Activated CD8-positive, alpha-beta memory T cell treated with anti-CD3 and anti-CD28 coated beads for 24 hours (primary cell): ENCODE measurements around the gene GPR146.
"Not testable (repeated sequence)": the region's sequence is repeated elsewhere in the genome, so short reads cannot be mapped to it uniquely, and the experiment has no call there.

Experiments used
- DNase-seq: peaks from one replicate; pipeline ENCODE4 v3.0.0-alpha.2; 2020

Gene GPR146, protein sequence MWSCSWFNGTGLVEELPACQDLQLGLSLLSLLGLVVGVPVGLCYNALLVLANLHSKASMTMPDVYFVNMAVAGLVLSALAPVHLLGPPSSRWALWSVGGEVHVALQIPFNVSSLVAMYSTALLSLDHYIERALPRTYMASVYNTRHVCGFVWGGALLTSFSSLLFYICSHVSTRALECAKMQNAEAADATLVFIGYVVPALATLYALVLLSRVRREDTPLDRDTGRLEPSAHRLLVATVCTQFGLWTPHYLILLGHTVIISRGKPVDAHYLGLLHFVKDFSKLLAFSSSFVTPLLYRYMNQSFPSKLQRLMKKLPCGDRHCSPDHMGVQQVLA

DNA sequence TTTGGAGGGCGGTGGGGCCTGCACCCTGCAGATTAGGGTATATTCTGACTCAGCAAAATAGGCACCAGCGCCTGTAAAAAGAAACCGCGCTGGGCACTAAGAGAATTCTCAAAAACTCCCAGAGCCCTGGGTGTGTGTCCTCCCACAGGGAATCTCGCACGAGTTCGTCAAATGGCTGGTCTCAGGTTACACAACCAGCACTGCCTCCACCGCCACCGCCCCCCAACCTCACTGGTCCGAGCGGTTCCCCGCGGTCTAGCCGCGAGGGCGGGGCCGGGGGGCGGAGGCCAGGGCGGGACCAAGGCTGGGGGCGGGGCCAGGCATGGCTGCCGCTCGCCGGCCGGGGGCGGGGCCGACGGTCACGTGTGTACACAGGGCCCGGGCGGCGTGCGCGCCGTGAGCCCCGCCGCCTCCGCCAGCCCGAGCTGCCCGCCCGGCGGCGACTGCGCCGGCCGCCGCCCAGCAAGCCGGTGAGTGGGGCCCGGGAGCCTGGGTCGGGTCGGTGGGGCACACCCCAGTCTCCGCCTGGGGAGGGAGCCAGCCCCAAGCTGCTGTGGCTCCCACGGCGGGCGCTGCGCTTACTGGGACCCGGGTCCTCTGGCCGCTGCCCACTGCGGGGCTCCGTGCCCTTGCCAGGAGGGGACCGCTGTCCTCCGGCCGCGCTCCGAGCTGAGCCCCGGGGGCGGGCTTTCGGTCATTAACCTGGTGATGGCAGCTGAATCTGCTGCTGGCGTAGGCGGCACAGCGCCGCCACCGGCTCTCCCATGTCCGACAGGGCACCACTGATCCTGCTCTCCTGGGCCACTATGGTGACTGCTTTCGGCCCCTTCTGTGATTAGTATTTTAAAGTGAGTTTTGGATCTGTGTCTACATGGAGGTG, at the start of gene GPR146:
Gene GPR146 (plus strand): TSS at position 358 of the 880 bp plus-strand sequence. CDS start 12,970 bp downstream, outside the sequence.
- DNase-seq = peak; percentile 98

DNA sequence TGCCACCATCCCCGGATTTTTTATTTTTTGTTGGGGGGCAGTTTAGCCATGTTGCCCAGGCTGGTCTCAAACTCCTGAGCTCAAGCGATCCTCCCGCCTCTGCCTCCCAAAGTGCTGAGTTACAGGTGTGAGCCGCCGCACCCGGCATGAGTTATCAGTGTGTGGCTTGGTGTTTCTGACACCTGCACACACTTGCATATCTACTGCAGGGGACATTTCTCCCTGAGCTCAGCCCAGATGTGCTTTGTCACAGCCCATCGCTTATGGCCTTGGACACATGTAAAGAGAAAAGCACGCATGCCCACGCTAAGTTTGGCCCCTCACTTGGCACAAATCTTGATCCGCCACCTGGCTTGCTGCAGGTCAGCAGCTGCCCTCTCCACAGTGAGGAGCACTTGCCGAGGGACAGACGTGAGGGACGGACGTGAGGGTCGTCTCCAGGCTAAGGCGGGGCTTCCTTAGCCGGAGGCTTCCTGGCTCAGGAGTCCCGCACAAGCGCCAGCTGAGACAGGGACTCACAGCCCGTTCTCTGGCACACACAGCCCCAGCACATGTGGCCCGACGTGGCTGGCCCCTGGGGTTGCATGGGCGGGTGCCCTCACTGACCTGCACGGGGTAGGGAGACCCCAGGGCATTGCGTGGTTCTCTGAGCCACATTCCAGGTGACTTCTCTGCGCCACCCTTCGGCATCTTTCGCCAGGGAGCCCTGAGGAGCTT, 49.6 kb upstream of the GPR146 start:
- no peak for DNase-seq

DNA sequence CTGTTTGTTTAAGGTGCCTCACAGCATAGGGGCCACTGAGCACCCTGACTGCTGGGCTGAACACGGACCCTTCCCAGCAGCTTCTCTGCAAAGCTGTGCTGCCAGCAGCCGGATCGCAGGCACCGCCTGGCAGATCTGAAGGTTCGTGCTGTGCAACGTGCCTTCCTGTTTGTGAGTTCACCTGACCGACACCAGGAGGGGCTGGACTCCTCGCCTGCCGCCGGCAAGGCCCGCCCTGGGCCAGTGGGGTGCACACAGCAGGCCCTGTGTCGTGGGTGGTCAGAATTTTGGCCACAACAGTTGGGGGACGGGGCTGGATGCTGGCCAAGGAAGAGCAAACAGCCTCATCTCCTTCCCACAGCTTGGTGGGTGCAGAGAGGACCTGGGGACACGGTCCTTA, 48.8 kb upstream of the GPR146 start:
- DNase-seq = no peak

DNA sequence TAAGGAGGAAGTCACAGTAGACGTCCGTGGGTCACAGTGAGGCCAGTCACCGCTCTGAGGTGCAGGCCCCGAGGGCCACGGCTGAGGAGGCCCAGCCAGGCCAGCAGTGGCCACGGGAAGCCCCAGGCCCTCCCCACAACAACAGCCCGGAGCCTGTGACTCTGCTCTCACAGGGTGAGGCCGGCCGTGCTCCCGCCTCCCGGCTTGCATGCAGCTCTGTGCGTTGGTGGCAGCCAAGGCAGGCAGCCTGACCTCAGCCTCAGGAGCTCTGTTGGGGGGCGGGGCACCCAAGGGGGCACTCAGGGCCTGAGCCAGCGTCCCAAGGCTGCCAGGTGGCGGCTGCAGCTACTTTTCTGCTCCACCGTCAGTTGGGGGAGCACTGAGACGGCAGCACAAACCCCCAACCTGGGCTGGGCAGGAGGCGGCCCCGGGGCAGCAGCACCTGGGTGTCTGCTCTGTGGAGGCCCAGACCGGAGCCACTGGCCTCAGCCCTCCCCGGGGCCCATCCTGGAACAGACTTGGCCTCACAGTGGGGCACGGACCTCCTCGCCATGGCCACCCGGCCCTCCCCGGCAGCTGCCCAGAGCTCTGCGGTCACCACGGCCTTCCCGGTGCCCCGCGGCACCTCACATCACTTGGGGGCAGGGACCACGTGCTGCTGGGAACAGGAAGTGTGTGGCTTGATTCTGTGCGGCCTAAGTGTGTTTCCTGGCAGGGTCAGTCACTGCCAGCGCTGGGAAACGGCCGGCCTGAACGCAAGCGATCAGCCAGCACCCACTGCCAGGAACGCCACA, 48.1 kb upstream of the GPR146 start:
- no peak for DNase-seq

DNA sequence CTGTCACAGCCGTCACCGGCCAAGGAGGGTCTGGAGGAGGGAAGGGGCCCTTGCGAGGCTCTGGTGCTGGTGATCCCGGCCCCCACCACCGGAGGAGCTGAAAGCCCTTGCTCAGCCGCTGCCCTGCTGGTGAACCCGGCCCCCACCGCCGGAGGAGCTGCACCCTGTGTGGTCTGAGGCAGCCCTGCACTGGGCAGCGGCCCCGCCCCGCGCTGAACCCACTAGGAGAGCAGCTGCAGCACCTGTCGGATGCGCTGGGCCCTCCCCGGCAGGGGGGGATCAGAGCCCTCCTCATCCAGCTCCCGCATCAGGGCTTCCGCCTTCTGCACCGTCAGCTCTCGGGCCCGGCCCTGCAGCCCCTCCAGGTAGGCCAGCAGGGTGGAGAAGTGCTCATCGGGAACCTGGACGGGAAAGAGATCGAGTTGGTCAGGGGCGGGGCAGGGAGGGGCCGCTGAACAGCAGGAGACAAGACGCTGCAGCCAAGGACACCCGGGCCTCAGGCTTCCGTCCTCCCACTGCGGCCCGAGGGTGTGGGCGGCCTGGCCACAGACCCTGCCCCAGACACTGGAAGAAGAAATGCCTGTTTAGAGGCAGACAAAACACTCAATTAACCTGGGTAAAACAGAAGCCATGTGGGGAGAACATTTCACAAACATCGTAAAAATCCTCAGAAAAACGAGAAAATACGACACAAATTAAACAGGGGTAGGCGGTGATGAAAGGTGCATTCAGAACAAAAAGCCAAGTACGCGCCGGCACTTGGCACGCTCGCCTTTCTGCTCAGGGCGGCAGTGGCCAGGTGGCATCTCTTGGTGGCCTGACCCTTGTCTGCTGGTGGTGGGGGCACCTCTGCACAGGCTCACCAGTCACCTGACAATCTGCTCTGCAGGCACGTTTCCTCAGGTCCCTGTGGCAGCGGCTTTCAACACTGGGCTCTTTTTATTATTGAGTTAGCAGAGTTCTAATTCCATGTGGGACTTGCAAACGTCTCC, 46.6 kb upstream of the GPR146 start:
- no peak for DNase-seq

DNA sequence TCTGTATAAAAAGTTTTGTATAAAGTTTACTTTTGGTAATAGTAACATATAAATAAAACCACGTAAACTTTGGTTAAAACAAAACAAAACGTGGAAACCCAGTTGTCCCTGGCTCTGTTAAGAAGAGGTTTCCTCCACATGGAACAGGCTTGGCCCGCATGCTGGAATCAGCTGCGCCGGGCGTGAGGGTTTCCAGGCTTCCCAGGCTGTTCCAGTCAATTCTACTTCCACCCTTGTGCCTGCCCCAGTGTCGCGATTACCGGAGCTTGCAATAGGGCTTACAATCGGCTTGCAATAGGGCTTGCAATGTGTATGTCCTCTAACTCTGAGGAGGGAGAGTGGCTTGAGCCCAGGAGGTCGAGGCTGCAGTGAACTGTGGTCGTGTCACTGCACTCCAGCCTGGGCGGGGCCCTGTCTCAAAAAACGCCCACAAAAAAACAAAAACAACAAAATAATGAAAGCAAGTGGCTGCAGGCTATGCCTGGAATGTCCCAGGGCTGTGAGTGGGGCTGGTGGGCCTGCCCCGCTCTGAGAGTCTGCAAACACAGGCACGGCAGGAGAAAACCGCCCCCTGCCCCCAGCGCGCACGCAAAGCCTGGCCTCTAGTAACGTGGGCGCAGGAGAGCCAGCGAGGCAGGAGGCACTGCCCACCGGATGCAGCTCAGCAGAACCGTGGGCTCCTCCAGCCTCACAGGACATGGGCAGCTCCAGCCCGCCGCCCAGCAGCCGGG, 45.0 kb upstream of the GPR146 start:
- DNase-seq = no peak

DNA sequence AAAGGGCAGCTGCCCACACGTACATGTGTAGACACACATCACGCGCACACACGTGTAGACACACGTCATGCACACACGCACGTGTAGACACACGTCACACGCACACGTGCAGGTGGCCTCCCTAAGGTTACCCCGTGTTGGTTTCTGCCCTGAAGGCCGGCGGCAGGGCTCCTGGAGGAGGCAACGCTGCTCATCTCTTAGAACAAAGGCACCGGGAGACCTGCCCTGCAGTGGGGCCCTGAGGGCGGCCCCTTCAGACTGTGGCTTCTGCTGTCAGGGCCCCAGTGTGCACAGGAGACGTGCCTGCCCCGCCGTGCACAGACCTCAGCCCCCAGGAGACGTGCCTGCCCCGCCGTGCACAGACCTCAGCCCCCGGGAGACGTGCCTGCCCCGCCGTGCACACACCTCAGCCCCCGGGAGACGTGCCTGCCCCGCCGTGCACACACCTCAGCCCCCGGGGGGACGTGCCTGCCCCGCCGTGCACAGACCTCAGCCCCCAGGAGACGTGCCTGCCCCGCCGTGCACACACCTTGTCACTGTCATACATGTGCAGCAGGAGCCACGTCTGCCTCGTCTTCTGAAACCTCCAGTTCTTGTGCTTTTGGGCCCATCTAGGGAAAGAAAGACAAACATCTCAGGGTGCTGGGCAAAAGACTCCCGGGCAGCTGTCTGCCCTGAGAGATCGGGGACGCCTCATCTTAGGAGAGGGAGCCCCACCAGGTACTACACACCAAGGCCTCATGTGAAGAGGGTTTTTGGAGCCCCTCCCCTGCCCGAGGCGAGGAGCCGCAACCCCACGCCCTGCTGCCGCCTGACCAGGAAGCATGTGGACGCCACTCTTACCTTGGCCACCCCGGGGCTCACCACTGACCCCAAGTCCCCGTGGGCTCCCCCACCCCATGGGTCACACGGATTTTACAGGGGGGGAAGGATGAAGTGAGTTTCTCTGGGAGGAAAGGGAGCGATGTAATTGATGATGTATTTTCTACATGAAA, 44.1 kb upstream of the GPR146 start:
- no peak for DNase-seq

DNA sequence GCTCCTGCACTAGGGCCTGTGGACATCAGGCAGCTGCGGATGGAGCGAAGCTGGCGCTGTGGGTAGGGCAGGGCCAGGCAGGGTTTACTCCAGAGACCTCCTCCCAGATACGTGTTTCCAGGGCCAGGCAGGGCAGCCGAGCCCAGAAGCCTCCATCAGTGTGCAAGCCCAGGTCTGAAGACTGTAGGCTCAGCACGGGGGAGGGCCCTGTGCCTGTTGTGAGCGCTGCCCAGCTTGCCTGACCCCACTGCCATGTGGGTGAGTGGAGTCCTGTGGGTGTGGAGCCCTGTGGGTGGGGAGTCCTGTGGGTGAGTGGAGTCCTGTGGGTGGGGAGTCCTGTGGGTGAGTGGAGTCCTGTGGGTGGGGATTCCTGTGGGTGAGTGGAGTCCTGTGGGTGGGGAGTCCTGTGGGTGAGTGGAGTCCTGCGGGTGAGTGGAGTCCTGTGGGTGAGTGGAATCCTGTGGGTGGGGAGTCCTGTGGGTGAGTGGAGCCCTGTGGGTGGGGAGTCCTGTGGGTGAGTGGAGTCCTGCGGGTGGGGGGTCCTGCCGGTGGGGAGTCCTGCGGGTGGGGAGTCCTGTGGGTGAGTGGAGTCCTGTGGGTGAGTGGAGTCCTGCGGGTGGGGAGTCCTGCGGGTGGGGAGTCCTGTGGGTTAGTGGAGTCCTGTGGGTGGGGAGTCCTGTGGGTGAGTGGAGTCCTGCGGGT, 43.1 kb upstream of the GPR146 start:
- not testable (repeated sequence) for DNase-seq

DNA sequence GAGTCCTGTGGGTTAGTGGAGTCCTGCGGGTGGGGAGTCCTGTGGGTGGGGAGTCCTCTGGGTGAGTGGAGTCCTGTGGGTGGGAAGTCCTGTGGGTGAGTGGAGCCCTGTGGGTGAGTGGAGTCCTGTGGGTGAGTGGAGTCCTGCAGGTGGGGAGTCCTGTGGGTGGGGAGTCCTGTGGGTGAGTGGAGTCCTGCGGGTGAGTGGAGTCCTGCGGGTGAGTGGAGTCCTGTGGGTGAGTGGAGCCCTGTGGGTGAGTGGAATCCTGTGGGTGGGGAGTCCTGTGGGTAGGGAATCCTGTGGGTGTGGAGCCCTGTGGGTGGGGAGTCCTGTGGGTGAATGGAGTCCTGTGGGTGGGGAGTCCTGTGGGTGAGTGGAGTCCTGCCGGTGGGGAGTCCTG, 42.3 kb upstream of the GPR146 start:
- not testable (repeated sequence) for DNase-seq

DNA sequence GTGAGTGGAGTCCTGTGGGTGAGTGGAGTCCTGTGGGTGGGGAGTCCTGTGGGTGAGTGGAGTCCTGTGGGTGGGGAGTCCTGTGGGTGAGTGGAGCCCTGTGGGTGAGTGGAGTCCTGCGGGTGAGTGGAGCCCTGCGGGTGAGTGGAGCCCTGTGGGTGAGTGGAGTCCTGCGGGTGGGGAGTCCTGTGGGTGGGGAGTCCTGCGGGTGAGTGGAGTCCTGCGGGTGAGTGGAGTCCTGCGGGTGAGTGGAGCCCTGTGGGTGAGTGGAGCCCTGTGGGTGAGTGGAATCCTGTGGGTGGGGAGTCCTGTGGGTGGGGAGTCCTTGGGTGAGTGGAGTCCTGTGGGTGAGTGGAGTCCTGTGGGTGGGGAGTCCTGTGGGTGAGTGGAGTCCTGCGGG, 41.9 kb upstream of the GPR146 start:
- not testable (repeated sequence) for DNase-seq

DNA sequence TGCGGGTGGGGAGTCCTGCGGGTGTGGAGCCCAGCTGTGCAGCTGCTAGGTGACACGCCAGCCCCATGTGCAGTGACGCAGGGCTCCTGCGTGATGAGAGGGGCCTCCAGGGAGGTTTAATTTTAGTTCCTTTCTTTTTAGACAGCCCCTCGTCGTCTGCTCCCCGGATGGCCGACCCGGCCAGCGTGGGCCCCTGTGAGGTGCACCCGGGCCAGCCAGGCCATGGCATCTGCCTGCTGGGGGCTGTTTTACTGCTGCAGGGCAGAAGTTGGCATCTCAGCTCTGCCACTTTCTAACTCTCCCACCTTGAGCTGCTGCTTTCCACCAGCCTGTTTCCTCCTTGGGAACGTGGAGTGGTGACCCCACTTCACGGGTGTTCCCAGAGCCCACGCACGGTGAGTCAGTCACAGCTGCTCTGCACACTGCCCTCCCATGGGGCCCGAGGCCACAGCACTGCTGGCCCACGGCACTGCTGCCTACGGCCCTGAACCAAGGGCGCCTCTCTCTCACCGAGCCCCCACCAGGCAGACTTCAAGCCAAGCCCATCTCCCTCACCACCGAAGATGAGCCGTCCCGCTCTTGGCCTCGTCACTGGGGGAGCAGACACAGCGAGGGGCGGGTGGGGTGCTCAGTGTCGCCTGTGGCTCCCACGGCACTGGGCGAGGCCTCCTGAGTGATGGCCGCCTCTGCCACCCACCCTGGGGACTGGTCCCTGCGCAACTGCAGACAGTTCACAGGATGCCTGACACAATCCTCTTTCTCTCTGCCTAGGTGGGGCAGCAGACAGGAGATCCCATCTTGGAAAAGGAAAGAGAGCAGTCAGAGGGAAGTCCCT, 40.1 kb upstream of the GPR146 start:
- DNase-seq = no peak

DNA sequence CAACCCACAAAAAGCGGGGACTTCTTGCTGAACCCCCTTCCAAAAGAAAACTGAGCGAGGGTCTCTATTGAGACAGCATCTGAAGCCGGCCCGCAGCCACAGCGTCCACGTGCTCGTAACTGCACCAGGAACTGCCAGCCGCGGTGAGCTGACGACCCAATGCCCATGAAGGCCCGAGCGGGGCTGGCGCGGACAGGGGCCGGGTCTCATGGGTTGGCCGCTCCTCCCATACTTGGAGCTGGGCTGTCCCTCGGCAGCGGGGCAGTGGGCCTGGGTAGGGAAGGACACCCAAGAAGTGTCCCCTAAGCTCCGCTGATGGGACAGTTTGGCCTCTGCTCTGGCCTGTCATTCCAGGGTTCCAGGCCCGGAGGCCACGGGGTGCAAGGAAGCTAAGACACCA, 39.0 kb upstream of the GPR146 start:
- no peak for DNase-seq

DNA sequence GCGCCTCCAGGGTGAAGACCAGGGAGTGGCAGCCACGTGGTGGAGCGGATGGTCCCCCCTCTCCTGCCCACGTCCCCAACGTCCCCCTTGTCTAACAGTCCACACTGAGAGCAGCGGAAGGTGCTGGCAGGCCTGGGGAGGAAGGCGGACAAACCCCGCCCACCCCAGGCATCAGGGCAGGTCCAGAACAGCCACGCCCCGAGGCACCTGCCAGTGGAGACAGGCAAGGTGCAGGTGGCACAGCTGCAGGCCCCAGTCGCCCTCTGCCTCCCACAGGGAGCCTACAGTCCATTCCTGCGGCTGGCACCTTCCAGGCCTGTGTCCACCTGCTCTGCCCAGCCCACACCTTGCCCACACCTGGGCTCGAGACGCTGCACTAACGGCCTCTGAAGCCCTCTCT, 36.4 kb upstream of the GPR146 start:
- no peak for DNase-seq

DNA sequence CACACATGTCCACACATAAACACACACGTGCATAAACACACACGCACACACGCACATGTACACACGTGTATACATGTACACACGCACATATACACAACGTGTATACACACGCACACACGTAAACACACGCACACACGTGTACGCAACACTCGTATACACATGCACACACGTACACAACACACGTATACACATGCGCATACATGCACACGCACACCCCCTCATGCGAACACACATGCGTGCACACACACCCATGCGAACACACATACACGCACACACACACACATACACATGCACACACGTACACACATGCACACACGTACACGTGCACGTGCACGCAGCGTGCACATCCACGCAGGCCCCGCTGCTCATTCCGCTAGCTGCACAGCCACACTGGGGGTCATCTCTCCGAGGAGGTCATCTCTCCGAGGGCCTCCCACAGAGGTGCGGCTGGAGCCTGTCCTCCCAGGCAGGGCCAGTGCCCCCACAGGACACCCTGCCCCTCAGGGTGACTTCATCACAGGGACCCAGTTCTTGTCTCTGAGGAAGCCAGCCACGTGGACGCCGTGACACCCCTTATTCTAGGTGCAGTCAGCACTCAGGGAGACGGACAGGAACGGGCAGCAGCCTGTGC, 35.5 kb upstream of the GPR146 start:
- DNase-seq = no peak

DNA sequence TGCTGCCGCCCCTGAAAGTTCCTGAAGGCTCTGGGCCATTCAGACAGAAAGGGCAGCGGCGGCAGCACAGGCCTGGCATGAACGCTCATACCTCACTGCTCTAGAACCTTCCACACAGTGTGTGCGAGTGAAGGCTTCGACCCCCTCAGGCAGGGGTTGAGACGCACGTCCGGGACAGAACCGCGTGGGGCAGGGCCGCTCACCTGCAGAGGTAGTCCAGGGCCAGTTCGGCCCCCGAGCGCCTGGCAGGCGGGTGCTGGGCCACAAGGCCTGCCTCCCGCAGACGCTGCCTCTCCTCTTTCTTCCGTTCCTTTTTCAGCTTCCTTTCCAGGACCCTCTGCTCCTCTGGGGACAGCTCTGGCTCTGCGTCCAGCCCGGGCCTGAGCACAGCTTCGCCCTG, 34.6 kb upstream of the GPR146 start:
- DNase-seq = no peak

DNA sequence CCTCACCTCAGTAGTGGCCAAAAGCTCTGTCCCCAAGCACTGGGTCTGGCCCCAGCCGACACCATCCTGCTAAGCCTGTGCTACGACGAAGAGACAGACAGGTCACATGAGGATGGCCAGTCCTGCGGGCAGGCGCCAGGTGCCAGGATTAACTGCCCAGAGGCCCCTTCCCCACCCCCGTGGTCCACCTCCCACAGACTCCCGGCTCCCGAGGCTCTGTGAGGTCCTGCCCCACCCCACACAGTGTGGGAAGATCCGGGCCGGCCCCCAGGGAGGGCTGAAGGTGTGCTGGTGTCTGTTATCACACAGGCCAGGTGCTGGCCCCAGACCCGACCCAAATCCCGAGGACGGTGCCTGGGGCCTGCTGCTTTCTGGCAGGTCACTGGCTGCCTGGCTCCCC, 34.1 kb upstream of the GPR146 start:
- DNase-seq = no peak

DNA sequence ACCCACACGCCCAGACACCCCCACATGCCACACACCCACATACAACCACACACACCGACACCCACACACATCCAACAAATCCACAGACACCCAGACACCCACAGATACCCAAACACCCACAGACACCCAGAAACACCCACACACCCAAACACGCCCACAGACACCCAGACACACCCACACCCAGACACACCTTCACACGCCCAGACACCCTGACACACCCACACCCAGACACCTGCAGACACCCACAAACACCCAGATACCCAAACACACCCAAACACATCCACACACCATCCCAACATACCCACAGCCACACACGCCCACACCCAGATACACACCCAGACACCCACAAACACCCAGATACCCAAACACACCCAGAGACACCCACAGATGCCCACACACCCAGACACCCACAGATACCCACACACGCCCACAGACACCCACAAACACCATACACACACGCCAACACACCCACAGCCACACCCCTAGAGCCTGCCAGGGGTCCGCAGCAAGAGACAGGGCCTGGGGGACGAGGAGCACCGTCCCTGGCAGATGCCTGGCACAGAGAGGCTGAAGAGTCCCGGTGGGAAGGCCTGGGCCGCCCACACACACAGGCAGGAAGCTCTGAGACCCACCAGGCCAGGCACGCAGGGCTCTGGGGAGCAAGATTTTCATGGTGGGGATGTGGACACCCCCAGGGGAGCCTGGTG, 32.9 kb upstream of the GPR146 start:
- no peak for DNase-seq
